Panc1 (cell line): ENCODE results near the gene EIPR1.

Source experiments
- CTCF ChIP-seq: fragments of 450-650 bp; IDR thresholded peaks from 2 replicates; pipeline ENCODE4 v1.5.1; 2017; ENCODE audit warnings: mild to moderate bottlenecking
- POLR2AphosphoS5 ChIP-seq: IDR thresholded peaks from 2 replicates; pipeline ENCODE4 v1.6.1; 2012; ENCODE audit warnings: mild to moderate bottlenecking, low read depth, low read length, moderate library complexity
- REST ChIP-seq, 2 experiments: IDR thresholded peaks; 2 replicates each; pipeline ENCODE4 v1.6.1; 2011 to 2012; ENCODE audit warnings: low read depth in 2 of 2, control low read depth in 1 of 2, low read length in 1 of 2, mild to moderate bottlenecking in 1 of 2, moderate library complexity in 1 of 2; ENCODE audit not compliant: insufficient read depth in 1 of 2
- TCF7L2 ChIP-seq: IDR thresholded peaks from 2 replicates; pipeline ENCODE4 v1.6.1; 2011; ENCODE audit warnings: mild to moderate bottlenecking, low read depth, low read length, inconsistent platforms

GRCh38 chr2:3420769-3421397 is 43.3 kb upstream of the EIPR1 start:
- TF ChIP-seq CTCF (no peak), TCF7L2 (no peak), POLR2AphosphoS5 (no peak), REST (IDR thresholded peaks at IDR 0.05; ENCODE audit: insufficient read depth in 1 of 2, low read depth in 2 of 2, low read length in 1 of 2) (no peak)
